GM18909 (cell line): ENCODE results near the gene BAIAP2L1.

ENCODE experiments used
- ATAC-seq: cut with Tn5 transposase; IDR thresholded peaks from one replicate; pipeline ENCODE4 v1.9.1; 2021; ENCODE audit warnings: mild to moderate bottlenecking; ENCODE audit not compliant: unreplicated experiment, poor library complexity

BAIAP2L1 gene

GRCh38 chr7:98250789-98251188 is 150.1 kb downstream of the BAIAP2L1 start:
- ATAC-seq = no peak

GRCh38 chr7:98249106-98249505 is 151.8 kb downstream of the BAIAP2L1 start:
- ATAC-seq = no peak

- no peak for ATAC-seq
These were observed 152.7 kb downstream of the BAIAP2L1 start for GRCh38 chr7:98248156-98248555.

GRCh38 chr7:98244871-98245270 is 156.0 kb downstream of the BAIAP2L1 start:
- no peak for ATAC-seq

GRCh38 chr7:98242934-98243333 is 158.0 kb downstream of the BAIAP2L1 start:
- no peak for ATAC-seq

- ATAC-seq = no peak
These were observed 158.5 kb downstream of the BAIAP2L1 start for GRCh38 chr7:98242342-98242741.

GRCh38 chr7:98241674-98242241 is 159.1 kb downstream of the BAIAP2L1 start:
- ATAC-seq = no peak
